ENCODE results near the gene TSPAN16. TPM values are rescaled to one million over a fixed set of nuclear protein-coding genes. Genes with fewer than 3 reads are reported as not detected.

Gene TSPAN16
- total RNA-seq, 1 donor from 2014 or later, result not detected

GRCh38 chr19:11279505-11280236 is 16.3 kb upstream of the TSPAN16 start:
- Mint-ChIP-seq H3K4me3 (peak overlapping the region; percentile 50), H3K9me3 (peaks cover 6% of the 10 kb centered on the region), H3K27ac (peak overlapping the region; percentile 57)

GRCh38 chr19:11281356-11282049 is 14.5 kb upstream of the TSPAN16 start:
- no peak for DNase-seq
- peaks cover 10% of the 10 kb centered on the region for H3K4me1 Mint-ChIP-seq
- peaks cover 50% of the 10 kb centered on the region for H3K27me3 Mint-ChIP-seq
- H3K4me3 Mint-ChIP-seq, result no peak overlapping the region
- intact Hi-C loops (cut with micrococcal nuclease), result no loop called here
- no peak overlapping the region for H3K27ac Mint-ChIP-seq
- H3K36me3 Mint-ChIP-seq (ENCODE audit: low read depth), result peaks cover 2% of the 10 kb centered on the region
- H3K9me3 Mint-ChIP-seq, result peaks cover 6% of the 10 kb centered on the region

More at GRCh38 chr19:11279505-11280236, 16.3 kb upstream of the TSPAN16 start:
- H3K27me3 Mint-ChIP-seq, result peaks cover 53% of the 10 kb centered on the region
- DNase-seq, result peak; percentile 92
- intact Hi-C loops (cut with micrococcal nuclease), result no loop called here
- peaks cover 10% of the 10 kb centered on the region for H3K4me1 Mint-ChIP-seq
- peaks cover 2% of the 10 kb centered on the region for H3K36me3 Mint-ChIP-seq (ENCODE audit: low read depth)

DNA sequence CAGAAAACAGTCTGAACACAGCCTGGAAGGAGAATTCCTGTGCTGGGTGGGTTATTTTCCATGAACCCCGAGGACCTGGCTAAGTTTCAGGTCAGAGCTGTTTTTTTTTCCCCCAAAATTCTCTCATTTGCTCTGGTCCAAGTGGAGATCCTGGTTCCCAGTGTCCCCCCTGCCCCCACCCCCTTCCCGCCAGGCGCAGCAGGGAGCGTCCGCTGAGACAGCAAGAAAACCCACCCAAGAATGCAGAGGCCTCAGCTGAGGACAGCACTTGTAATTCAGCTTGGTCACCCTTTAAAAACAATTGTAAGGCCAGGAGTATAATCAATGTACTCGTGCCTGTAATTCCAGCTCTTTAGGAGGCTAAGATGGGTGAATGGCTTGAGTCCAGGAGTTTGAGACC is 11.4 kb upstream of the TSPAN16 start:
- Mint-ChIP-seq H3K4me1 (peaks cover 8% of the 10 kb centered on the region), H3K27ac (no peak overlapping the region), H3K27me3 (peaks cover 40% of the 10 kb centered on the region), H3K9me3 (no peaks in the 10 kb centered on the region), H3K4me3 (no peak overlapping the region), H3K36me3 (ENCODE audit: low read depth) (no peaks in the 10 kb centered on the region)
- DNase-seq, result no peak
- intact Hi-C loops (cut with micrococcal nuclease), result no loop called here

DNA sequence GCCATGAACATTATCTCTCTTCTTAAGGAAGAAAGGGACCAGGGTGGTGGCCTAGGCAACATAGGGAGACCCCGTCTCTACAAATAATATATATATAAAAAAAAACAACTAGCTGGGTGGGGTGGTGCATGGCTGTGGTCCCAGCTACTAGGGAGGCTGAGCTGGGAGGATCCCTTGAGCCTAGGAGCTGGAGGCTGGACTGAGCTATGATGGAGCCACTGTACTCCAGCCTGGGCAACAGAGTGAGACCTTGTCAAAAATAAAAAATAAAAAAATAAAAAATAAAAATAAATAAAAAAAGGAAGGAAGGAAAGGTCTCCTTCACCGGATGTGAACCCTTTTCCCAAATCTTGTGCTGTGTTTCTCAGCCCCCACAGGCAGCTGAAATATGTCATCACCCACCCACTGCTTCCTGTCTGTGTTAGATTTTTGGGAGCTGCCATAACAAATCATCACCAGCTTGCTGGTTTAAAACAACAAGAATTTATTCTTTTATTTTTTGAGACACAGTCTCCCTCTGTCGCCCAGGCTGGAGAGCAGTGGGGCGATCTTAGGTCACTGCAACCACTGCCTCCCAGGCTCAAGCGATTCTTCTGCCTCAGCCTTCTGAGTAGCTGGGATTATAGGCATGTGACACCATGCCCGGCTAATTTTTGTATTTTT is 9.5 kb upstream of the TSPAN16 start:
- Mint-ChIP-seq H3K27ac (no peak overlapping the region), H3K9me3 (no peaks in the 10 kb centered on the region), H3K4me1 (peaks cover 3% of the 10 kb centered on the region), H3K36me3 (ENCODE audit: low read depth) (no peaks in the 10 kb centered on the region), H3K4me3 (no peak overlapping the region), H3K27me3 (peaks cover 44% of the 10 kb centered on the region)
- intact Hi-C loops (cut with micrococcal nuclease), result no loop called here
- no peak for DNase-seq

- Mint-ChIP-seq H3K4me3 (no peak overlapping the region), H3K4me1 (peaks cover 3% of the 10 kb centered on the region), H3K27me3 (peaks cover 34% of the 10 kb centered on the region), H3K9me3 (no peaks in the 10 kb centered on the region), H3K36me3 (ENCODE audit: low read depth) (no peaks in the 10 kb centered on the region), H3K27ac (no peak overlapping the region)
- DNase-seq, result no peak
- intact Hi-C loops (cut with micrococcal nuclease), result no loop called here
These were observed 7.6 kb upstream of the TSPAN16 start for GRCh38 chr19:11288349-11288748.

- H3K27me3 Mint-ChIP-seq, result peaks cover 40% of the 10 kb centered on the region
- intact Hi-C loops (cut with micrococcal nuclease), result loop anchor here (5.0 to 10.0 kb wide), 2 partner anchors 92 to 295 kb away; partner anchors contain the start of gene EPOR
- no peaks in the 10 kb centered on the region for H3K9me3 Mint-ChIP-seq
- peaks cover 7% of the 10 kb centered on the region for H3K4me1 Mint-ChIP-seq
- no peak for DNase-seq
- H3K4me3 Mint-ChIP-seq, result no peak overlapping the region
- H3K36me3 Mint-ChIP-seq (ENCODE audit: low read depth), result no peaks in the 10 kb centered on the region
- H3K27ac Mint-ChIP-seq, result no peak overlapping the region
These were observed 5.7 kb upstream of the TSPAN16 start for GRCh38 chr19:11290256-11290655.

- DNase-seq, result no peak
- no peak overlapping the region for H3K27ac Mint-ChIP-seq
- intact Hi-C loops (cut with micrococcal nuclease), result loop anchor here (5.0 to 10.0 kb wide), 2 partner anchors 91 to 293 kb away; partner anchors contain the start of gene EPOR
- peaks cover 7% of the 10 kb centered on the region for H3K4me1 Mint-ChIP-seq
- no peak overlapping the region for H3K4me3 Mint-ChIP-seq
- no peaks in the 10 kb centered on the region for H3K9me3 Mint-ChIP-seq
- peaks cover 46% of the 10 kb centered on the region for H3K27me3 Mint-ChIP-seq
- H3K36me3 Mint-ChIP-seq (ENCODE audit: low read depth), result no peaks in the 10 kb centered on the region
These were observed 4.5 kb upstream of the TSPAN16 start for GRCh38 chr19:11291415-11291814.

- intact Hi-C loops (cut with micrococcal nuclease), result loop anchor here (2.0 to 10.0 kb wide), 3 partner anchors 90 to 293 kb away; partner anchors contain the start of gene EPOR
- H3K27me3 Mint-ChIP-seq, result peaks cover 45% of the 10 kb centered on the region
These were observed 4.0 kb upstream of the TSPAN16 start for GRCh38 chr19:11291991-11292390.

DNA sequence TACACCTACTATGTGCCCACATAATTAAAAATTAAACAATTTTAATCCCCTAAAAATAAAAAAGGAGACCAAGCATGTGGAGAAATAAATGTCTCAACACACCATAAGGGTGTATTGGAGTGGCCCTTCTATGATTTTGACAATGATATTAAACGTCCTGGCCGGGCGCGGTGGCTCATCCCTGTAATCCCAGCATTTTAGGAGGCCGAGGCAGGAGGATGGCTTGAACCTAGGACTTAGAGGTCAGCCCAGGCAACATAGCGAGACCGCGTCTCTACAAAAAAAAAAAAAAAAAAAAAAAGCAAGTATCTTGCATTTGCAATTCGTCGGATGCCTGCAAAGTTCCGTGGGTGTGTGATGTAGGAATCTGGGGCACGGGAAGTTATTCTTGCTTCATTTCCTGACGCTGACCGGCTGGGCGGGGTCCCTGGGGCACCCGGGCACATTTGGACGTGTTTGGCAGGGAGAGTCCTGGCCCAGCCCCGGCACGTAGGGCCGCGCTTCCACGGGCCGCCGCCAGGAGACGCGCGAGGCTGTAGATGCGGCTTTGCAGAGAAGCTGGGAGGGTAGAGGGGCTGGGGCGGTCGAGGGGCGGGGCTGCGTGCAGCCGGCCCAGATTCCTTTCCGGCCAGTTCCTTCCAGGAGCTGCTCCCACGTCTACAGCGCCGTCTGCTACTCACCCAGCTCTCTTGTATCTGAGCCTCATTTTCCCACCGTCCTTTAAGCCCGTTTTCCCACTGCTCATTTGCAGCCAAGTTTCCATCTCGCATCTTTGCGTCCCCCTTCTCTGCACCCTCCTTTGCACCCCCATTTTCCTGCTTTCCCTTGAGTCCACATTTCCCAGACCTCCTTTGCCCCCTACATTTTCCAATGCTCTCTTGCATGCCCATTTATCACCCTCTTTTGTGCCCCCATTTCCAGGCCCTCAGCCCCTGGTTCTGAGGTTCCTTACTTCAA is 2.2 kb upstream of the TSPAN16 start:
- Mint-ChIP-seq H3K9me3 (no peaks in the 10 kb centered on the region), H3K27ac (no peak overlapping the region), H3K27me3 (peaks cover 47% of the 10 kb centered on the region), H3K4me3 (peak overlapping the region; percentile 66), H3K4me1 (peaks cover 4% of the 10 kb centered on the region), H3K36me3 (ENCODE audit: low read depth) (no peaks in the 10 kb centered on the region)
- intact Hi-C loops (cut with micrococcal nuclease), result loop anchor here (2.0 to 10.0 kb wide), 3 partner anchors 89 to 291 kb away; partner anchors contain the start of gene EPOR
- peak; percentile 96 for DNase-seq

More at GRCh38 chr19:11291991-11292390, 4.0 kb upstream of the TSPAN16 start:
- no peaks in the 10 kb centered on the region for H3K36me3 Mint-ChIP-seq (ENCODE audit: low read depth)
- H3K4me3 Mint-ChIP-seq, result no peak overlapping the region
- H3K4me1 Mint-ChIP-seq, result peaks cover 7% of the 10 kb centered on the region
- H3K9me3 Mint-ChIP-seq, result no peaks in the 10 kb centered on the region
- no peak for DNase-seq
- H3K27ac Mint-ChIP-seq, result no peak overlapping the region

GRCh38 chr19:11295180-11295579 is 780 bp upstream of the TSPAN16 start:
- Mint-ChIP-seq H3K27ac (no peak overlapping the region), H3K9me3 (no peaks in the 10 kb centered on the region), H3K36me3 (ENCODE audit: low read depth) (no peaks in the 10 kb centered on the region), H3K4me1 (peaks cover 4% of the 10 kb centered on the region), H3K4me3 (no peak overlapping the region), H3K27me3 (peaks cover 41% of the 10 kb centered on the region)
- DNase-seq, result no peak
- intact Hi-C loops (cut with micrococcal nuclease), result loop anchor here (10.0 kb wide), 1 partner anchor 290 kb away; no protein-coding TSS in a partner anchor

- no peaks in the 10 kb centered on the region for H3K9me3 Mint-ChIP-seq
- H3K36me3 Mint-ChIP-seq (ENCODE audit: low read depth), result no peaks in the 10 kb centered on the region
- H3K27me3 Mint-ChIP-seq, result peaks cover 37% of the 10 kb centered on the region
- no peak for DNase-seq
- H3K27ac Mint-ChIP-seq, result no peak overlapping the region
- H3K4me1 Mint-ChIP-seq, result peaks cover 4% of the 10 kb centered on the region
- H3K4me3 Mint-ChIP-seq, result no peak overlapping the region
- intact Hi-C loops (cut with micrococcal nuclease), result loop anchor here (10.0 kb wide), 1 partner anchor 289 kb away; no protein-coding TSS in a partner anchor
These were observed 304 bp downstream of the TSPAN16 start for GRCh38 chr19:11296264-11296663.

GRCh38 chr19:11299946-11300810 is 4.2 kb downstream of the TSPAN16 start:
- Mint-ChIP-seq H3K27ac (no peak overlapping the region), H3K36me3 (ENCODE audit: low read depth) (no peaks in the 10 kb centered on the region), H3K4me3 (no peak overlapping the region), H3K9me3 (no peaks in the 10 kb centered on the region), H3K4me1 (no peaks in the 10 kb centered on the region), H3K27me3 (peaks cover 20% of the 10 kb centered on the region)
- DNase-seq, result no peak
- intact Hi-C loops (cut with micrococcal nuclease), result loop anchor here (10.0 kb wide), 1 partner anchor 285 kb away; no protein-coding TSS in a partner anchor
